Ascending aorta (tissue), 2 donors: ENCODE measurements around the gene KRTAP5-6. TPM values are rescaled to one million over a fixed set of nuclear protein-coding genes. Genes with fewer than 3 reads are reported as not detected.

ENCODE experiments used
- DNase-seq, 2 donors: peaks; one replicate each; pipeline ENCODE4 v3.0.0-alpha.2; 2019; ENCODE audit warnings: low spot score in 2 of 2
- H3K27ac ChIP-seq, 2 donors: fragments of 200-600 bp; sonication (generic); one replicate each; pipeline ENCODE4 v1.5.1; 2016 to 2017; ENCODE audit warnings: mild to moderate bottlenecking in 1 of 2
- H3K27me3 ChIP-seq: fragments of 200-600 bp; sonication (generic); one replicate; pipeline ENCODE4 v1.5.1; 2017
- H3K36me3 ChIP-seq, 2 donors: fragments of 200-600 bp; sonication (generic); one replicate each; pipeline ENCODE4 v1.5.1; 2016
- H3K4me1 ChIP-seq, 2 donors: fragments of 200-600 bp; sonication (generic); one replicate each; pipeline ENCODE4 v1.5.1; 2016 to 2017; ENCODE audit warnings: mild to moderate bottlenecking in 1 of 2
- H3K4me3 ChIP-seq, 2 donors: fragments of 200-600 bp; sonication (generic); one replicate each; pipeline ENCODE4 v1.5.1; 2016 to 2017; ENCODE audit warnings: mild to moderate bottlenecking in 1 of 2
- H3K9me3 ChIP-seq, 2 donors: fragments of 200-600 bp; sonication (generic); one replicate each; pipeline ENCODE4 v1.5.1; 2016
- CTCF ChIP-seq, 3 experiments: fragments of 200-600 bp in 2 of 3; fragments of 450-650 bp in 1 of 3; sonication (generic) in 2 of 3; IDR thresholded peaks; one replicate each; pipeline ENCODE4 v1.5.1; 2016 to 2019; ENCODE audit warnings: antibody characterized with exemption in 3 of 3, mild to moderate bottlenecking in 1 of 3, moderate library complexity in 1 of 3
- intact Hi-C: fragments of 100-400 bp; cut with DNase I; formaldehyde crosslinking; loops from one replicate; pipeline ENCODE4 v1.15.1; 2023
- total RNA-seq: library from RNA; depleted of rRNA; stranded (reverse); fragments of >200 nt; gene quantifications from one replicate; pipeline ENCODE4 v1.1.0, GENCODE V29; 2016

KRTAP5-6 gene
- total RNA-seq, 1 donor from 2014 or later = not detected

- peak in 1 of 2 donors; percentile 34 for DNase-seq
- no peak overlapping the region for H3K4me3 ChIP-seq
- H3K36me3 ChIP-seq = no peaks in the 10 kb centered on the region
- peaks cover 4% of the 10 kb centered on the region in 2 donors for H3K9me3 ChIP-seq
- no peak for TF ChIP-seq CTCF (IDR thresholded peaks at IDR 0.05)
- intact Hi-C loops = no loop called here
- no peaks in the 10 kb centered on the region for H3K27me3 ChIP-seq
- no peaks in the 10 kb centered on the region for H3K4me1 ChIP-seq
- H3K27ac ChIP-seq = no peak overlapping the region
Observed at GRCh38 chr11:1738380-1738779, 41.4 kb downstream of the KRTAP5-6 start.

GRCh38 chr11:1739576-1739975 is 42.6 kb downstream of the KRTAP5-6 start:
- no peak for TF ChIP-seq CTCF (IDR thresholded peaks at IDR 0.05)
- DNase-seq = peak in 1 of 2 donors; percentile 60
- H3K27me3 ChIP-seq = no peaks in the 10 kb centered on the region
- intact Hi-C loops = no loop called here
- H3K4me3 ChIP-seq = no peak overlapping the region
- no peaks in the 10 kb centered on the region for H3K36me3 ChIP-seq
- H3K9me3 ChIP-seq = peaks cover 4% of the 10 kb centered on the region in 2 donors
- H3K4me1 ChIP-seq = no peaks in the 10 kb centered on the region
- H3K27ac ChIP-seq = no peak overlapping the region

GRCh38 chr11:1740786-1741530 is 44.0 kb downstream of the KRTAP5-6 start:
- Histone ChIP-seq H3K4me3 (no peak overlapping the region), H3K27me3 (no peaks in the 10 kb centered on the region), H3K27ac (no peak overlapping the region), H3K9me3 (peaks cover 4% of the 10 kb centered on the region in 2 donors), H3K4me1 (no peaks in the 10 kb centered on the region), H3K36me3 (peaks cover 0 to 3% of the 10 kb centered on the region in 2 donors)
- TF ChIP-seq CTCF (IDR thresholded peaks at IDR 0.05) = no peak
- intact Hi-C loops = no loop called here
- peak in 1 of 2 donors; percentile 51 for DNase-seq

GRCh38 chr11:1741741-1742140 is 44.7 kb downstream of the KRTAP5-6 start:
- Histone ChIP-seq H3K27me3 (no peaks in the 10 kb centered on the region), H3K4me3 (no peak overlapping the region), H3K4me1 (no peaks in the 10 kb centered on the region), H3K36me3 (peaks cover 0 to 5% of the 10 kb centered on the region in 2 donors), H3K9me3 (peaks cover 4% of the 10 kb centered on the region in 2 donors), H3K27ac (no peak overlapping the region)
- intact Hi-C loops = no loop called here
- no peak for TF ChIP-seq CTCF (IDR thresholded peaks at IDR 0.05)
- DNase-seq = peak in 1 of 2 donors; percentile 44

- DNase-seq = no peak
- Histone ChIP-seq H3K27me3 (no peaks in the 10 kb centered on the region), H3K4me3 (no peak overlapping the region), H3K9me3 (peaks cover 1 to 2% of the 10 kb centered on the region in 2 donors), H3K4me1 (peaks cover 4 to 5% of the 10 kb centered on the region in 2 donors), H3K36me3 (peaks cover 0 to 5% of the 10 kb centered on the region in 2 donors), H3K27ac (no peak overlapping the region)
- no peak for TF ChIP-seq CTCF (IDR thresholded peaks at IDR 0.05)
- intact Hi-C loops = no loop called here
Observed at GRCh38 chr11:1742371-1742770, 45.4 kb downstream of the KRTAP5-6 start.
